ENCODE measurements around the gene C16orf54.

- TF ChIP-seq POLR2AphosphoS5 (IDR thresholded peaks at IDR 0.05), result no peak
- no peak for TF ChIP-seq CTCF (IDR thresholded peaks at IDR 0.05)
Measured at GRCh38 chr16:29702269-29702668, 43.5 kb downstream of the C16orf54 start.

Measured in sigmoid colon (tissue), 4 donors.